Mucosa of descending colon (tissue), 3 donors: ENCODE data around the gene SCN8A. TPM values are rescaled to one million over a fixed set of nuclear protein-coding genes. Genes with fewer than 3 reads are reported as not detected.

Experiments
- ATAC-seq: fragments of 200-7000 bp; cut with Tn5 transposase; one replicate; pipeline ENCODE4 v1.9.1; 2020; ENCODE audit warnings: mild to moderate bottlenecking, moderate library complexity
- DNase-seq, 3 donors: peaks; one replicate each; pipeline ENCODE4 v3.0.0-alpha.2; 2020
- H3K36me3 ChIP-seq: fragments of 200-600 bp; one replicate; pipeline ENCODE4 v1.8.0; 2021; ENCODE audit warnings: low read depth, mild to moderate bottlenecking
- H3K4me1 ChIP-seq: fragments of 200-600 bp; one replicate; pipeline ENCODE4 v1.8.0; 2021; ENCODE audit warnings: low read depth, mild to moderate bottlenecking
- H3K4me3 ChIP-seq: fragments of 200-600 bp; one replicate; pipeline ENCODE4 v1.8.0; 2021; ENCODE audit warnings: mild to moderate bottlenecking
- H3K9me3 ChIP-seq: fragments of 200-600 bp; one replicate; pipeline ENCODE4 v1.8.0; 2021; ENCODE audit warnings: mild to moderate bottlenecking
- CTCF ChIP-seq: fragments of 200-600 bp; IDR thresholded peaks from one replicate; pipeline ENCODE4 v1.8.0; 2022; ENCODE audit warnings: antibody characterized with exemption, mild to moderate bottlenecking
- intact Hi-C, 2 donors: fragments of 100-400 bp; cut with DNase I in 1 of 2; cut with micrococcal nuclease in 1 of 2; formaldehyde crosslinking; loops; one replicate each; pipeline versions ENCODE4 v1.11.0 to v1.11.1; 2022; cut with DNase I, micrococcal nuclease
- total RNA-seq, 3 donors: library from RNA; stranded (reverse); fragmentation: NEBNext Ultra II Directional in 2 of 3; extraction: Animal tissue kit (Norgen Biotek cat#: 25700) in 2 of 3; gene quantifications; one replicate each; pipeline versions ENCODE4 v1.2.1 to v1.2.4, GENCODE V29; 2021 to 2023
- donor health status: DM: no; HTN: no; CAD: no; lungs with moderate emphysema.
- donor health status: DM: no; HTN: no; CAD: no.
- donor health status: DM: no; HTN: yes; CAD: no.

The SCN8A gene
- total RNA-seq, 3 donors from 2014 or later: 2.7 to 5.2 (median 3.6) TPM

GRCh38 chr12:51837286-51837685 is 246.3 kb downstream of the SCN8A start:
- no peaks in the 10 kb centered on the region for H3K4me1 ChIP-seq
- intact Hi-C loops: no loop called here
- H3K36me3 ChIP-seq: no peaks in the 10 kb centered on the region
- no peak for ATAC-seq
- no peak overlapping the region for H3K4me3 ChIP-seq
- no peak for TF ChIP-seq CTCF
- H3K9me3 ChIP-seq: no peaks in the 10 kb centered on the region
- no peak for DNase-seq

- DNase-seq (no peak), ATAC-seq (no peak)
- intact Hi-C loops: no loop called here
- no peaks in the 10 kb centered on the region for H3K36me3 ChIP-seq
- TF ChIP-seq CTCF: no peak
- H3K4me1 ChIP-seq: no peaks in the 10 kb centered on the region
- no peaks in the 10 kb centered on the region for H3K9me3 ChIP-seq
- H3K4me3 ChIP-seq: no peak overlapping the region
These were observed 247.0 kb downstream of the SCN8A start for GRCh38 chr12:51838036-51838435.

GRCh38 chr12:51838762-51839161 is 247.7 kb downstream of the SCN8A start:
- ATAC-seq (no peak), DNase-seq (no peak)
- no peak overlapping the region for H3K4me3 ChIP-seq
- no peaks in the 10 kb centered on the region for H3K4me1 ChIP-seq
- no peaks in the 10 kb centered on the region for H3K9me3 ChIP-seq
- intact Hi-C loops: no loop called here
- H3K36me3 ChIP-seq: no peaks in the 10 kb centered on the region
- no peak for TF ChIP-seq CTCF

GRCh38 chr12:51839310-51839947 is 248.4 kb downstream of the SCN8A start:
- H3K4me3 ChIP-seq: no peak overlapping the region
- no peaks in the 10 kb centered on the region for H3K36me3 ChIP-seq
- DNase-seq (no peak), ATAC-seq (no peak)
- no peaks in the 10 kb centered on the region for H3K4me1 ChIP-seq
- no peaks in the 10 kb centered on the region for H3K9me3 ChIP-seq
- no peak for TF ChIP-seq CTCF
- intact Hi-C loops: no loop called here

- H3K4me1 ChIP-seq: no peaks in the 10 kb centered on the region
- intact Hi-C loops: no loop called here
- DNase-seq: no peak
- no peak for TF ChIP-seq CTCF
- no peaks in the 10 kb centered on the region for H3K9me3 ChIP-seq
- H3K36me3 ChIP-seq: no peaks in the 10 kb centered on the region
- no peak for ATAC-seq
- no peak overlapping the region for H3K4me3 ChIP-seq
These were observed 249.9 kb downstream of the SCN8A start for GRCh38 chr12:51840966-51841365.

- no peak for TF ChIP-seq CTCF
- Histone ChIP-seq H3K9me3 (no peaks in the 10 kb centered on the region), H3K4me3 (no peak overlapping the region), H3K36me3 (no peaks in the 10 kb centered on the region), H3K4me1 (peaks cover 5% of the 10 kb centered on the region)
- DNase-seq (no peak), ATAC-seq (no peak)
- intact Hi-C loops: no loop called here
These were observed 250.7 kb downstream of the SCN8A start for GRCh38 chr12:51841727-51842126.
